Heart left ventricle (tissue), 13 donors: ENCODE data around the gene SIMC1.
"Not testable (repeated sequence)": the region's sequence is repeated elsewhere in the genome, so short reads cannot be mapped to it uniquely, and the experiment has no call there.

ENCODE experiments used
- POLR2A ChIP-seq, 2 donors: fragments of 450-650 bp; IDR thresholded peaks; one replicate each; pipeline ENCODE4 v1.6.1; 2017; ENCODE audit warnings: antibody characterized with exemption in 2 of 2, mild to moderate bottlenecking in 2 of 2, moderate library complexity in 2 of 2
- TF ChIP-seq, protein P1 (sequence below), 12 donors: fragments of 200-600 bp; sonication (generic) in 4 of 12; IDR thresholded peaks; one replicate each; pipeline versions ENCODE4 v1.5.0 to v1.8.0; 2018 to 2022; ENCODE audit warnings: antibody characterized with exemption in 12 of 12, mild to moderate bottlenecking in 5 of 12
- donor health status: ischemic (EF 13 %, LVEDD 7.1; RV severe dilation, severe dysfunction).
- donor health status: DM: no; HTN: yes; CAD: no.
- donor health status: DM: no; HTN: no; CAD: no.
- donor health status: ischemic (EF 25% LVEDD 6.9; RV normal size, moderate dysfunction).
- donor health status: ischemic (EF 25% LVEDD 5.7; RV mildly dilated, moderate dysfunction).
- donor health status: ischemic (EF 35%, LVEDD 5.7; RV mildly dilated, moderate dysfunction).
- donor health status: nonischemic (EF 11% LVEDD 7.7; RV severe dilation, severe dysfunction).
- donor health status: DM: yes; HTN: yes; CAD: no.
- donor health status: PGD.
- donor health status: ischemic (EF 29% LVEDD 5.4; RV normal size, mild dysfunction).
- donor health status: nonischemic (EF 23%, LVEDD 6.1; RV moderate dilation, normal function).

DNA sequence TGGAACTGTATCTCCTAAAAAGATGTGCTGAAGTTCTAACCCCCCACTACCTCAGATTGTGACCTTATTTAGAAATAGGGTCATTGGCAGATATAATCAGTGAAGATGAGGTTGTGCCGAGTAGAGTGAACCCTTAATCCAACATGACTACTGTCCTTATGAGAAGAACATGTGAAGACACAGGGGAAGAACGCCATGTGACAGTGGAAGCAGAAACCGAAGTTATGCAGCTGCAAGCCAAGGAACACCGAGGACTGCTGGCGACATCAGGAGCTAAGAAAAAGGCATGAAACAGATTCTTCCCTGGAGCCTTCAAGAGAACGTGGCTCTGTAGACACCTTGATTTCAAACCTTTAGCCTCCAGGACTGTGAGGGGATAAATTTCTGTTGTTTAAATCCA is 6.8 kb downstream of the SIMC1 start:
- TF ChIP-seq, protein P1, sequence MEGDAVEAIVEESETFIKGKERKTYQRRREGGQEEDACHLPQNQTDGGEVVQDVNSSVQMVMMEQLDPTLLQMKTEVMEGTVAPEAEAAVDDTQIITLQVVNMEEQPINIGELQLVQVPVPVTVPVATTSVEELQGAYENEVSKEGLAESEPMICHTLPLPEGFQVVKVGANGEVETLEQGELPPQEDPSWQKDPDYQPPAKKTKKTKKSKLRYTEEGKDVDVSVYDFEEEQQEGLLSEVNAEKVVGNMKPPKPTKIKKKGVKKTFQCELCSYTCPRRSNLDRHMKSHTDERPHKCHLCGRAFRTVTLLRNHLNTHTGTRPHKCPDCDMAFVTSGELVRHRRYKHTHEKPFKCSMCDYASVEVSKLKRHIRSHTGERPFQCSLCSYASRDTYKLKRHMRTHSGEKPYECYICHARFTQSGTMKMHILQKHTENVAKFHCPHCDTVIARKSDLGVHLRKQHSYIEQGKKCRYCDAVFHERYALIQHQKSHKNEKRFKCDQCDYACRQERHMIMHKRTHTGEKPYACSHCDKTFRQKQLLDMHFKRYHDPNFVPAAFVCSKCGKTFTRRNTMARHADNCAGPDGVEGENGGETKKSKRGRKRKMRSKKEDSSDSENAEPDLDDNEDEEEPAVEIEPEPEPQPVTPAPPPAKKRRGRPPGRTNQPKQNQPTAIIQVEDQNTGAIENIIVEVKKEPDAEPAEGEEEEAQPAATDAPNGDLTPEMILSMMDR (IDR thresholded peaks at IDR 0.05): not testable (repeated sequence)
- not testable (repeated sequence) for TF ChIP-seq POLR2A (IDR thresholded peaks at IDR 0.05)
